Measurements from ENCODE around the gene AGPAT3. TPM values are rescaled to one million over a fixed set of nuclear protein-coding genes. Genes with fewer than 3 reads are reported as not detected.

AGPAT3 gene
- total and polyA plus RNA-seq, 10 of the 15 experiments (the other 5 are each of a cell fraction or from before 2014, with no cell fraction given): 1.2 to 110 (median 30.8) TPM

DNA sequence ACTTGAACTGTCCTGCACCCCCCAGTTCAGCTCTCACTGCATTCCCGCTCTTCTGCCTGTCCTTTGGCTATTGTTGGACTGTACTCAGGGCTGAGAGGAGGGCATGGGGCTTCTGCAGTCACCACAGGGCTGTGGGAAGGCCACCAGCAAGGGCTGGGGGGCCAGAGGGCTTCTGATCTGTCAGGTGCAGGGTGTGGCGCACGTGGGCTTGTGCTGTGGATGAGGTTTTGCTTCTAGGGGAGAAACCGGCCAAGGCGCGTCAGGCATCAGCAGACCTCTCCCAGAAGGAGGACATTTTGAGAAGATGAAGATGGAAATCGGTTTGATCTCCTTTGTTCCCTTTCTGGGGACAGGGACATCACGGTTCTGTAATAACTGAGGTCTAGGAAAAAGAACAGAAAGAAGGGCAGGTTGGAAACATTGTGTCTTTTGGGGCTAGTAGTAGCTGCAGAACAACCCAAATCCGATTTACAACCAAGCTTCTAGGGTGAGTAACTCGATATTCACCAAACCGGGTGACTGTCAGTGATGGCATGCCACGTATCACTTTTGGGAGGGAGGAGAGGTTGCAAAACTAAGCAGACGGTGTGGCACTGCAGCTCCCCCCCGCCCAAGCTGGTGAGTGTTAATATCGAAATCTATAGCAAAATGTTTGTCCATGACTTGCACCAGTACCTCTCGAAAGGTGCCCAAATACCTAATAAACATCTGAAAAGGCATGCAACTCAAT is 40.9 kb downstream of the AGPAT3 start:
- 87% methylated on average over 16 of the region's 16 CpGs for WGBS (ENCODE audit: insufficient coverage, insufficient replicate concordance, low lambda C conversion rate, missing lambda C conversion rate)
- Histone ChIP-seq H3K9me3 (replicated peaks; ENCODE audit: control insufficient read depth, insufficient read depth, low read length) (no peaks in the 10 kb centered on the region), H3K4me3 (no peak overlapping the region), H3K79me2 (ENCODE audit: control insufficient read depth, insufficient read depth, low read length) (peaks cover 18% of the 10 kb centered on the region), H3K4me1 (ENCODE audit: control insufficient read depth, insufficient read depth, low read length) (no peaks in the 10 kb centered on the region), H4K20me1 (ENCODE audit: control insufficient read depth, insufficient read depth) (no peaks in the 10 kb centered on the region), H3K27ac (ENCODE audit: control insufficient read depth, insufficient read depth) (no peak overlapping the region), H3K36me3 (ENCODE audit: control insufficient read depth in 2 of 2, insufficient read depth in 2 of 2, low read length in 1 of 2) (peaks cover 9 to 16% of the 10 kb centered on the region in 2 experiments), H3K4me2 (ENCODE audit: control insufficient read depth, insufficient read depth) (no peak overlapping the region), H2AFZ (ENCODE audit: control insufficient read depth, low read depth, low read length) (no peak overlapping the region), H3K27me3 (replicated peaks in 1 of 2; ENCODE audit: control insufficient read depth in 2 of 2, insufficient read depth in 2 of 2, low read length in 1 of 2) (no peaks in the 10 kb centered on the region), H3K9ac (ENCODE audit: control insufficient read depth, insufficient read depth, low read length) (no peak overlapping the region)
- ChIA-PET CTCF (no interaction called here), RAD21 (ENCODE audit: unreplicated experiment) (no interaction called here), SMC1A (ENCODE audit: uncharacterized antibody, unreplicated experiment) (interaction anchor here (1.4 kb wide), 1 partner anchor 15 kb away, joined by 3 read pairs; no protein-coding TSS in a partner anchor), POLR2A (no interaction called here)
- in situ Hi-C loops (cut with MboI) (no loop called here), intact Hi-C loops (cut with micrococcal nuclease; ENCODE audit: unreplicated experiment) (no loop called here)
- no peak for FAIRE-seq
- no peak for DNase-seq (ENCODE audit: low read depth, low spot score)
- ATAC-seq: no peak
- no TSS peak for BruUV-seq (replicated peaks)
- TF ChIP-seq CREM (IDR thresholded peaks at IDR 0.05; ENCODE audit: low read depth) (no peak), DPF2 (IDR thresholded peaks at IDR 0.05) (no peak), HDGF (IDR thresholded peaks at IDR 0.05) (no peak), CEBPZ (IDR thresholded peaks at IDR 0.05; ENCODE audit: low read depth, low read length) (no peak), NBN (IDR thresholded peaks at IDR 0.05) (no peak), BCLAF1 (IDR thresholded peaks at IDR 0.05) (no peak), PAX5 (IDR thresholded peaks at IDR 0.05; ENCODE audit: borderline replicate concordance, low read depth, low read length) (no peak), TCF12 (IDR thresholded peaks at IDR 0.05; ENCODE audit: low read depth, low read length) (no peak), SUPT20H (IDR thresholded peaks at IDR 0.05; ENCODE audit: borderline replicate concordance, control insufficient read depth, low read depth, low read length) (no peak), RUNX3 (IDR thresholded peaks at IDR 0.05; ENCODE audit: low read length) (no peak), TCF7 (IDR thresholded peaks at IDR 0.05; ENCODE audit: borderline replicate concordance) (no peak), ZNF622 (IDR thresholded peaks at IDR 0.05) (no peak)
- TF ChIP-seq, protein P1, sequence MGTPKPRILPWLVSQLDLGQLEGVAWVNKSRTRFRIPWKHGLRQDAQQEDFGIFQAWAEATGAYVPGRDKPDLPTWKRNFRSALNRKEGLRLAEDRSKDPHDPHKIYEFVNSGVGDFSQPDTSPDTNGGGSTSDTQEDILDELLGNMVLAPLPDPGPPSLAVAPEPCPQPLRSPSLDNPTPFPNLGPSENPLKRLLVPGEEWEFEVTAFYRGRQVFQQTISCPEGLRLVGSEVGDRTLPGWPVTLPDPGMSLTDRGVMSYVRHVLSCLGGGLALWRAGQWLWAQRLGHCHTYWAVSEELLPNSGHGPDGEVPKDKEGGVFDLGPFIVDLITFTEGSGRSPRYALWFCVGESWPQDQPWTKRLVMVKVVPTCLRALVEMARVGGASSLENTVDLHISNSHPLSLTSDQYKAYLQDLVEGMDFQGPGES (IDR thresholded peaks at IDR 0.05): no peak
- TF ChIP-seq, protein P2, sequence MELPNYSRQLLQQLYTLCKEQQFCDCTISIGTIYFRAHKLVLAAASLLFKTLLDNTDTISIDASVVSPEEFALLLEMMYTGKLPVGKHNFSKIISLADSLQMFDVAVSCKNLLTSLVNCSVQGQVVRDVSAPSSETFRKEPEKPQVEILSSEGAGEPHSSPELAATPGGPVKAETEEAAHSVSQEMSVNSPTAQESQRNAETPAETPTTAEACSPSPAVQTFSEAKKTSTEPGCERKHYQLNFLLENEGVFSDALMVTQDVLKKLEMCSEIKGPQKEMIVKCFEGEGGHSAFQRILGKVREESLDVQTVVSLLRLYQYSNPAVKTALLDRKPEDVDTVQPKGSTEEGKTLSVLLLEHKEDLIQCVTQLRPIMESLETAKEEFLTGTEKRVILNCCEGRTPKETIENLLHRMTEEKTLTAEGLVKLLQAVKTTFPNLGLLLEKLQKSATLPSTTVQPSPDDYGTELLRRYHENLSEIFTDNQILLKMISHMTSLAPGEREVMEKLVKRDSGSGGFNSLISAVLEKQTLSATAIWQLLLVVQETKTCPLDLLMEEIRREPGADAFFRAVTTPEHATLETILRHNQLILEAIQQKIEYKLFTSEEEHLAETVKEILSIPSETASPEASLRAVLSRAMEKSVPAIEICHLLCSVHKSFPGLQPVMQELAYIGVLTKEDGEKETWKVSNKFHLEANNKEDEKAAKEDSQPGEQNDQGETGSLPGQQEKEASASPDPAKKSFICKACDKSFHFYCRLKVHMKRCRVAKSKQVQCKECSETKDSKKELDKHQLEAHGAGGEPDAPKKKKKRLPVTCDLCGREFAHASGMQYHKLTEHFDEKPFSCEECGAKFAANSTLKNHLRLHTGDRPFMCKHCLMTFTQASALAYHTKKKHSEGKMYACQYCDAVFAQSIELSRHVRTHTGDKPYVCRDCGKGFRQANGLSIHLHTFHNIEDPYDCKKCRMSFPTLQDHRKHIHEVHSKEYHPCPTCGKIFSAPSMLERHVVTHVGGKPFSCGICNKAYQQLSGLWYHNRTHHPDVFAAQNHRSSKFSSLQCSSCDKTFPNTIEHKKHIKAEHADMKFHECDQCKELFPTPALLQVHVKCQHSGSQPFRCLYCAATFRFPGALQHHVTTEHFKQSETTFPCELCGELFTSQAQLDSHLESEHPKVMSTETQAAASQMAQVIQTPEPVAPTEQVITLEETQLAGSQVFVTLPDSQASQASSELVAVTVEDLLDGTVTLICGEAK (IDR thresholded peaks at IDR 0.05; ENCODE audit: borderline replicate concordance): no peak
